Erythroblast (primary cell): Measurements from ENCODE around the gene OSBPL5.

Experiments
- GATA1 ChIP-seq: IDR thresholded peaks from 2 replicates; pipeline ENCODE4 v1.6.1; 2011; ENCODE audit warnings: low read depth, mild to moderate bottlenecking, control low read depth, low read length, moderate library complexity
- POLR2A ChIP-seq: IDR thresholded peaks from 2 replicates; pipeline ENCODE4 v1.6.1; 2011; ENCODE audit warnings: mild to moderate bottlenecking, low read length

- TF ChIP-seq POLR2A (no peak), GATA1 (no peak)
Measured at GRCh38 chr11:3196161-3197043, 31.3 kb upstream of the OSBPL5 start.
